Forelimb muscle (tissue), 1 donor: ENCODE data around the gene FAM83F. TPM values are rescaled to one million over a fixed set of nuclear protein-coding genes. Genes with fewer than 3 reads are reported as not detected.

Experiments
- DNase-seq: peaks from one replicate; pipeline ENCODE4 v3.0.0-alpha.2; 2013; ENCODE audit warnings: low read depth
- polyA plus RNA-seq: library from polyadenylated mRNA; unstranded; fragments of 120-200 nt; gene quantifications from one replicate; pipeline ENCODE4 v1.2.1, GENCODE V29; 2013; ENCODE audit not compliant: insufficient read length

The FAM83F gene
- polyA plus RNA-seq, 1 donor, result 0.09 TPM

DNA sequence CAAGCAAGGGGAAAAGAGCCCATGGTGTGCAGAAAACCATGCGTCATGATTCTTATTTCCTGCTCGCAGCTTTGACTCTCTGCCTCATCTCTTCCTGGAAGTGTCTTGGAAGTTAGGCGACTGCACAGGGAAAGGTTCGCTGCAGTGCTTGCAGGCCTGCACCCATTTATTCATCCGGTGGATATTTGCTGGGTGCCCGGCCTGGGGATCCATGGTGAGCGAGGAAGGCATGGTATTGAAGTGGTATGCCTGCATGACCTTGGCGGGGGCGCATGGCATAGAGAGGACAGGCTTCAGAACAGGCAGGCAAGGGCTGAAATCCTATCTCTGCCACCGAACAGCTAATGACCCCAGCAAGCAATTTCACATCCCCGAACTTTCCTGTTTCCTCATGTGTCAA is 40.6 kb downstream of the FAM83F start:
- DNase-seq, result no peak

DNA sequence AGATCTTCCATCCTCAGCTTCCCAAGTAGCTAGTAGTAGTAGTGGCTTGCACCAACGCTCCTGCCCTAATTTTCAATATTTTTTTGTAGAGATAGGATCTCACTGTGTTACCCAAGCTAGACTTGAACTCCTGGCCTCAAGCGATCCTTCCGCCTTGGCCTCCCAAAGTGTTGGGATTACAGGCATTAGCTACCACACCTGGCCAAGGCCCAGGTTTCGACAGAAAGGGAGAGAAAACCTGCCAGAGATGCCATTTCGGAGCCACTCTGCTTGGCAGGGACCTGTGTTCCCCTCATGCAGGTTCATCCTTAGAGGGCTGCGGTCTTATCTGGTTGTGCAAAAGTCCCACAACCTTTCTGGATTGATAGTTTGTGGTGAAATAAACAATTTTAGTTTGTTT is 41.4 kb downstream of the FAM83F start:
- DNase-seq, result no peak

DNA sequence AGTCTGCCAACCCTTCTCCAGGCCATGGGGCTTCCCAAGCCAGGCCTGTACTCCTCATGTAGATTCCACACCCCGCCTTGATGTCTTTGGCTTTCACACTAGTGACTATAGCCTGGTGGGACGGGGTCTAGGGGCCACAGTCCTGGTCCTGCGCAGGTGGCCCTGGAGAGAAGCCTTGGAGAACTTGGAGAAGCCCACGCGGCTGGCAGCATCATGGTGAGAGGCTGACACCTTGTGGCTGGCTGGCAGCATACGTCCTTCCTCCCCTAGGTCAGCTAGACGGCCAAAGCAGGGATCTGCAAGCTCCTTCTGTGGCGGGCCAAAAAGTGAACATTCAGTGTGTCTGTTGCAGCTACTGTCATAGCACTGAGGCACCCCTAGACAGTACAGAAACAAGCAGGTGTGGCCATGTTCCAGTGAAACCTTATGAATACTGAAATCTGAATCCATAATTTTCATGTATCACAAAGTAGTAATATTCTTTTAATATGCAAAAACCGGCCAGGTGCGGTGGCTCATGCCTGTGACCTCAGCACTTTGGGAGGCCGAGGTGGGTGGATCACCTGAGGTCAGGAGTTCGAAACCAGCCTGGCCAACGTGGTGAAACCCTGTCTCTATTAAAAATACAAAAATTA is 42.0 kb downstream of the FAM83F start:
- no peak for DNase-seq

DNA sequence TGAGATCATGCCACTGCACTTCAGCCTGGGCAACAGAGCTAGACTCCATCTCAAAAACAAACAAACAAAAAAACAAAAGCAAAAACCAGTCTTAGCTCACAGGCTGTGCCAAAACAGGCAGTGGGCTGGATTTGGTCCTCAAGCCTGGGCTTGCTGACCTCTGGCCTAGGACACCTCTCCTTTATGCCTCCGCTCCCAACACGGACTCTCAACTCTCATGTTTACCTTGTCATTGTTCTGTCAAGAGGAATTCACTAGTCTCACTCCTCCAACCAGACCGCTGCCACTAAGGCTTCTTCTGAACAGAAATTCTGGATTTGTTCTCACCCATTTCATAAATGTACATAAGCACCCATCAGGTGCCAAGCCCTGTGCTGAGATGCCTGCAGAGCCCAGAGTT is 42.6 kb downstream of the FAM83F start:
- DNase-seq, result no peak

DNA sequence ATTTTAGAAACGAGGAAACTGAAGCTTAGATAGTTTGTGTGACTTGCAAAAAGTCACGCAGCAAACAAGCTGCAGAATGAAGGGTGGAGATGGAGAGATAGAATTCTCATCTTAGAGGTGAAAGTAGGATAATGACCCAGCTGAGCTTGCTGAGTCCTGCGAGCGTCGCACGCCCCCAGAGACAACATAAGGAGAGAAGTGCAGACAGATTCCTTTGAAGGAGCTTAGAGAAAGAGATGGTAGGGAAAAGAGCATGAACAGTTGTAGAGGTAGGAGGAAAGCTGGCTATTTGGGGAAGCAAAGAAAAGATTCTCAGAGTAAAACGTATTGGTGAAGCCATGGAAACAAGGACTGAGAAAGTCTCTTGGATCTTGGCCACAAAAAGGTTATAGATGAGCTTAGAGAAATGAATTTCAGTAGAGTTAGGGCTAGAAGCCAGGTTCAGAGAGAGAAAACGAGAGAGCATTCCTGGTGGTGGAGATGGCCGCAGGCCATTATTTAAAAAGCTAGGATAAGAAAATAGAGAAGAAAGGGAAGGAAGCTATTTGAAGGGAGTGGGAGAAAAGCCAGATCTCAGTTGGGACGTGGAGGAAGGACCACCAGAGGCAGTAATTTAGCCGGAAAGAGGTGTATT is 44.8 kb downstream of the FAM83F start:
- peak; percentile 43 for DNase-seq

DNA sequence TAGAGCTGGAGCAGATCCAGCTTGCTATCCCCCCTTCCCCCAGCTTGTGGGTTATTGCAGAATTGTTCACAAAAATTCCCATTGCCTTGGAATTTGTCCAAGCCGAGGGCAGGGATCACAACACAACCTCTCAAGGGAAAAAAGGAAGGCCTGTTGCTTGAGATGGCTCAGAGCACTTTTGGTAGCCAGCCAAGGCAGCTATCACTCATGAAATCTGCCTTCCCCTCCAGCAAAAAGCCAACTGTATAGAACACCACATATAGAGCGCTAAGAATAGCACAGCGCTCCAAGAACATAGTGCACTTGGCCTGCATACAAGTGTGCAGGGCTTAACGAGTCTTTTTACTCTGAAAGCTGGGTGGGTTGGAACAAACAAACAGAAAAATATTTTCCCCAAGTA is 46.2 kb downstream of the FAM83F start:
- DNase-seq, result peak; percentile 82

DNA sequence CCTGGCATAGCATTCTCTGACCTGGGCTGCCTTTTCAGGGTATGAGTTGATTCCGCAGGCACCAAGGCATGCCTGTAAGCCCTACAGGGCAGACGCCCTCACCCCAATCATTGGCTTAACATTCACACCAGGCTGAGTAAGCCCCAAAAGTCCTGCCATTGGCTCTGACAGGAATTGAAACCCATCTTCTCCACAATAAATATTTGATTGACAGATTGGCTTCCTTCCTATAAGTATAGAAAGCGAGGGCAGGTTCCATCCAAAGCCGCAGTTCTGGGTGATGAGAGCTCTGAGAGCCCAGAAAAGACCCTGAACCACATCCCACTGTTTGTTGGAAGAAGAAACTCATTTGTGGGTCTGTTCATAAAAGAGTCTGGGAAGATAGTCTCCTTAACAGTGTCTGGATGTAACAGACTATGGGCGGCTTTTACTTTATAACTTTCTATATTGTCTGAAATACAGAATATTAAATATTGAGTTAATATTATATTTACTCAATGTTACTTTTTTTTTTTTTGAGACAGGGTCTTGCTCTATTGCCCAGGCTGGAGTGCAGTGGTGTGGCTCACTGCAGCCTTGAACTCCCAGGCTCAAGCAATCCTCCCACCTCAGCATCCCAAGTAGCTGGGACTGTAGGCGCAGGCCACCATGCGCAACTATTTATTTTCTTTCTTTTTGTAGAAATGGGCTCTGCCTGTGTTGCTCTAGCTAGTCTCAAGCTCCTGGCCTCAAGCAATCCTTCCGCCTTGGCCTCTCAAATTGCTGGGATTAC is 46.8 kb downstream of the FAM83F start:
- DNase-seq, result no peak

DNA sequence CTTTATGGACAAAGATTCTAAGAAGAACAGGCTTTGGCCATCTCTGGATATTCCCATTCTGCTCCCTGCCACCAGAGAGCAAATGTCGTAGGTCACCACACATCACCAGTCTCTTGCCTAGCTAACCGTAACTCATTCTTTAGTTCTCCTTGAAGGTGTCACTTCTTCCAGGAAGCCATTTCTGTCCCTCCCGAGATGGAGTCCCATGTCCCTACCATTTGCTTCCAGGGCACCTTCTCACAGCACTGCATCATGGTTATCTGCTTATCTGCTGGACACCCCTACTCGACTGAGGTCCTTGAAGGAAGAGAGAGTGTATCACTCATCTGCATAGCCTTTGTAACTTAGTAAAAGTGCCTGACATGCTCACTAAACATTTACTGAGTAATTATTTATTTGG is 47.6 kb downstream of the FAM83F start:
- DNase-seq, result no peak

DNA sequence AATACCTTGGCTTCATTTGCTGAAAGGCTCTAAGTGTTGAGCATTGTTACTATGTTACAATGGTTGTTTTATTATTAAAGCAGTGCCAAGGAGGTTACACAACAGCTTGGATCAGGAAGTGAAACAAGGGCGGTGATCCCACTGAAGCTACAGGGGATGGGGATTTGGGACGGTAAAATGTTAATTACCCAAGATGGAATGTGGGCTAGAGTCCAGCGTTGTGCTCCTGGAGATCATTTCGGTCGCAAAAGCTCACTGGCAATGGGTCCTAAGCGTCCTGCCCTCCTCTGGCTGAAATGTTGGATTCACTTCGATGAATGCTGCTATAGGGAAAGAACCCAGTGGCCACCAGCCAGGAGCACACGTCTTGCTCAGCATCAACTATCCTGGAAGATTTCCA is 48.3 kb downstream of the FAM83F start:
- no peak for DNase-seq

DNA sequence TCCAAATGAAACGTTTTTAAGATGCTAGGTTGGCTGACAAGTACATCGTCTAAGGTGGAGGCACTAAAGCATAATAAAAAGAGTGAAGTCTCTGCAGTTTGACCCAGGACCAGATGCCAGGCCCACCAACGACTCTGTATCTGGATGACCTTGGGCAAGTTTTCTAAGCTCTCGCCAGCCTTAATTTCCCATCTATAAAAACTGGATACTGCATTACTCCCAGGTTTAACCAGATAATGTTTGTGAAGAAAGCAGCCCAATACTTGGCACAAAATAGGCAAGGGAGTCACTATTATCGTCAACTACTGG is 49.0 kb downstream of the FAM83F start:
- DNase-seq, result no peak

DNA sequence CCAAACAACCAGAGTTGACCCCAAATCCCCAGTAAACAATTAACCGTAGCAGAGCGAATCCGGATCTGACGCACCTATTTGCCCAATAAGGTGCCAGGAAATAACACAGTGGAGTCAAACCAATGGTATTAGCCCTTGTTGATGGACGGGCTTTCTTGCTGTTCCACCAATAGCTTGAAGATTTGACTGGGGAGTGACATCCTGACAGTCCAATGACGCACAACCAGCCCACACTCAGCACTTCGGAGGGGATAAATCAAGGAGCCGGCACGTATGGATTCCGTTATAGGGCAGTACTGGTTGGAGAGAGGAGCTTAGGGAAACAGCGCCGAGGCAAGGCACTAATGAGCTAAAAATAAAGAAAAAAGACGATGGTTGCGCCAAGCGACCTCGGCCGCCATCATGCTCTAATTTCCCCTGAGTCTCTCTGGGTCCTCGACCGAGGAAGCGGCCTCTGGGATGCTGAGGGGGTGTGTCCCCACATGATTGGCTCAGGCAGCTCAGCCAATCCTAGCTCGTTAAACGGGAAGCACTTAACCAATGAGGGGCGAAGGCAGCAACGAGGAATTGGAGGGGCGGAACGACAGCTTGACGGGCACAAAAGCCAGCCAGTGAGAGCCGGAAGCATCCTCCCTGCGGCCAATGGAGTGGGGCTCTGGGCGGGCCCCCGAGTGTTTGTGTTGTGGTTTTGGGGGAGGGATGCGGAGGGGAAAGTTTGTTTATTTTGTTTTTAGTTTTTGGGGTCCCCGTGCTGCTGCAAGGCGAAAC is 49.5 kb downstream of the FAM83F start:
- DNase-seq, result peak; percentile 99

DNA sequence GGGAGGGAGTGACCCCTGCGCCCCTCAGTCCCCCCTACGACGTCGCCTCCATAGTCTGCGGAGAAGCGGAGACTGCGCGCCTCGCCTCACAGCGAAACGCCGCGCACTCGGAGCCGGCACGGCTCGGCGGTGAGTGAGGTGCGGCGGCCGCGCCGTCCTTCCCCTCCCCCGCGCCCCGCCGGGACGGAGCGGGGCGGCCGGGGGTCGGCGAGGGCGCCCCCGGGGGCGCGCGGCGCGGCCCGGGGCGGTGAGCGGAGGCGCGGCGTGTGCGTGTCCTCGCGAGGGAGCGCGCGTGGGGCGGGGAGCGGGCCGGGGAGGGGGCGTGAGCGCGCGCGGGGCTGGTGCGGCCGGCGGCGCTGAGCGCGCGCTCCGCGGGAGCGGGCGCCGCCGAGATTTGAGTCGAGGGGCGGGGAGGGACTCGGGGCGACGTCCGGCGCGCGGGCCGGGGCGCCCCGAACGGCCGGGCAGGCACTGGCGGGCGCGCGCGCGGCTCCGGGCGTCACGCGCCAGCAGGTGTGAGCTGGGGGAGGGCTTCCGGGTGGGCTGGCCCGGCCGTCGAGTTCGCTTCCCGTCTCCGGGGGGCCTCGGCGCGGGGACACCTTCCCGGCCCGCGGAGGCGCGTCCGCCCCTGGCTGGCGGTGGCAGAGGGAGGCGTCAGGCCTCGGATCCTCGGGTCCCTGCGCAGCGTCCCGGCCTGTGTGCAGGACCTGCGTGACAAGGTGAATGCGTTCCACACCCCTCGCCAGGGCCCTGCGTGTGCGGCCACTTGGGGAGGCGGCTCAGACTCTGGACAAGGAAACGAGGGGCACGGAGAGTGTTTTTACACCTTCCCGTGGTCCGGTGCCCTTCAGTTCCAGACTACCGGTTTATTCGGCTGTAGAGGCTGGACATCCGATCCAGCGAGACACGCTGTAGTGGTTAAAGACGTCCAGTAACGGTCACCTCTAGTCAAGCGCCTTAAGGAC is 50.4 kb downstream of the FAM83F start:
- no peak for DNase-seq

DNA sequence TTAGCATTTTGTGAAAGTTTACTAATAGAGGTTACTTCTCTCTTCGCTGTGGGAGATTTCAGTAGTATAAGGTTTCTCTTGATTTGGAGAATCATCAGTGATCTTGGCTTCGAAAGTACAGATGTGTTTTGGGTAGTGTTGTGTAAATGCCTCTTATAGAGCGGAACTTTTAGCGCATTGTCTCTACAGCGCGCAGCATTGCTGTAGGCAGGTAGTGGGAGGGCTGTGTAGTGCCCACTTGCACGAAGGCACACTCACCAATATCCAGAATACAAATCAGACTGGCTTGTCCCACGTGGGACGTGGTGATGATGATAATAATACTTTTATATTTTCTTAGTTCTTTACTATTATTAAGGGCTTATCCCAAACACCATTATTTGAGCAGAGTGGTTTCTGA is 51.4 kb downstream of the FAM83F start:
- DNase-seq, result no peak

DNA sequence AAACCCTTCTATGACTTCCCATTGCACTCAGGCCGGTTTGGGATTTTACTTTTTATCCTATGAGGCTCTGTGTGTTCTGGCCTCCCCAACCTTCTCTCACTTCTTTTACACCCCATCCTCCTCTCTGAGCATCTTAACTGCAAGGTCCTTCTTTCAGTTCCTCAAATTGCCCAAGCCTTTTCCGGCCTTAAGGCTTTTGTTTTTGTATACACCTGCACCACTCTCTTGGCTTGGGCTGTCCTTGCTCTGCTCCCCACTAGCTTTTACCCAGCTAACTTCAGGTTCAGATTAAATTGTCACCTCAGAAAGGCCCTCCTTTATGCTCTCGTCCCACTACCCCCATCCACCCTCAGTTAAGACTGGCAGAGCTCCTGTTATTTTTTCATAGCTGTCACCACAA is 55.5 kb downstream of the FAM83F start:
- no peak for DNase-seq

DNA sequence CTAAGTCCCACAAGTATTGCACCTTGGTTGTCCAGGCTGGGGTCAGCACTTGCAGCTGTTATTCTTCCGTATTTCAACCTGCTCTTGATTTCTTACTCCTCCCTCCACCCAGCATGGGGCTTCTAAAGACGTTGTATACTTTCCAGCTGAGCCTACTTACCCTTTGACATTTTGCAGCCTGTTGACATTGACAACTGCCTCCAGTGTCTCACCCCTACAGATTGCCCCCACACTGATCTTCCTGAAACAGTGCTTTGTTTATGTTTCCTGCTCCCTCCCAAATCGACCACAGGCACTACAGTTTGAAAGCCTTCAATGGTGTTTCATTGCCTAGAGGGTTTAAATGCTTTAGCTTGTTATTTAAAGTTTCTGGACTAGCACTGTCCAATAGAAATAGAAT is 56.6 kb downstream of the FAM83F start:
- DNase-seq, result no peak

DNA sequence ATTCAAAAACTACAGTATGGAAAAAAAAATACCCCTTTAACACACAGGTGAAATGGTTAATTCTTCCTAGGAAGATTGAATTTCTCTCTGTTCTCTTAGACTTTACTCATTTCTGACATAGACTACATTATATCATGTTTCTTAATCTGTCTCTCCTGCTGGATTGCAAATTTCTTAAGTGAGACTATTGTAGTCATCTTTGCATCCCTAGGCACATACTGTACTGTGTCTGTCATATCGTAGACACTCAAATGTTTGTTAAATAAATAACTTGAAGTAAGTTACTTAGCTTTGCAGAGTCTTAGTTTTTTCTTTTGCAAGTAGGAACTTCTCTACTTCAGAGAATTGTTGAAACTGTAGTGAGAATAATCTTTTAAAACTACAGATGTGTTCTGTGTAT is 58.7 kb downstream of the FAM83F start:
- no peak for DNase-seq

DNA sequence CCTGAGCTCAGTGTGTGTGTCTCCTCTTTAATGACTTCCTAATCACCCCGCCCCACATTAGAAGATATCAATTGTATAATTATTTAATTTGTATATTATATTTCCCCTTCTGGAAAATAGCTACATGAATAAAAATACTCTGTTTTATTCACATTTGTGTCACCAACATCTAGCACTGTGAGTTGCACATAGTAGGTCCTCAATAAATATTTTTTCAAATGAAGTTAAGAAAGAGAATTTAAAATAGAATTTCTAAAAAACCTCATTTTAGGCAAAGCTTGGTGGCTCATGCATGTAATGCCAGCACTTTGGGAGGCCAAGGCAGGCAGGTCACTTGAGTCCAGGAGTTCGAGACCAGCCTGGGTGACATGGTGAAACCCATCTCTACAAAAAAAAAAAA is 59.7 kb downstream of the FAM83F start:
- DNase-seq, result no peak

DNA sequence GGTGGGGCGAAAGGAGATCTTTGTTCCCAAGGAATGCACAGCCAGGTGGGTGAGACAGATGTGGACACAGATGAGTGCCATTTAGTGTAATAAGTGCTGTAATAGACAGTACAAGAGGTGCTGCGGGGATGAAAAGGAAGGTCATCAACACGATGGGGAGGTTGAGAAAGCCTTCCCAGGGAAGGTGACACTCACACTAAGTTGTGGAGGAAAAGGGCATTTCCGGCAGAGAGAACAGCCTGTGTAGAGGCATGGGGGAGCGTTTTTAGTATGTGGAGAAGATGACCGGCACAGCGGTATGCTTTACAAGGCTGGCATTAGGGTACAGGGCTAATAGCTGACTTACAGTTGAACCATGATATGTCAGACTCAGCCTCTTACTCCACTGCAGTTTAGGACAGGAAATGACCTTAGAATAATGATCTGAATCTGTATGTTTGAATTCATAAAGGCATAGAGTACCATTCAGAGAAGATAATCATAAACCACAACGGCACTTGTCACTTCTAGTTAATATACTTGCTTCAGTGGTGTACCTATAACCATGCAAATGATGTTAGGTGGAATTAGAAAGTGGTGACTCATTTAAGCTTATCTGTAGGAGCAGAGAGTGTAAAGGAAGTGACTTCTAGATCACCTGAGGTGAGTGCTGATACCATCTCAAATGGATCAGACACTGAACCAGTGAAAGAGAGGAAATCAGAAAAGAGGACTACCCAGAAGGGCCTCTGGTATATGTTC is 60.6 kb downstream of the FAM83F start:
- no peak for DNase-seq

DNA sequence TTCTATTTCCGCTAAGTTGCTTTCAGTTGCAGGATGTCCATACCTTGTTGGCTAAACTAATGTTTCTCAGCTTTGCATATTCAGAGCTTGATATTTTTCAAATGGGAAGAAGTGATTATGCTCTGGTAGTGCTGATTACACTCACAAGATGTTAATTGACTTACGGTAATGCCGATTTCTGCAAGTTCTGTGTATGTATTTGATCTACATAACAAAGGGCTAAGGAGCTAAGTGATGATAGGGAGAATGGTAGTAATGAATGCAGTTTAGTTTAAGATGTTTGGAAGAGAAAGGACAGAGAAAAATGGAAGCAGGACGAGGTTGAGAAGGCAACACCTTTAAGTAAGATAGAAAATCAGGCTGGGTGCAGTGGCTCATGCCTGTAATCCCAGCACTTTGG is 61.4 kb downstream of the FAM83F start:
- no peak for DNase-seq

DNA sequence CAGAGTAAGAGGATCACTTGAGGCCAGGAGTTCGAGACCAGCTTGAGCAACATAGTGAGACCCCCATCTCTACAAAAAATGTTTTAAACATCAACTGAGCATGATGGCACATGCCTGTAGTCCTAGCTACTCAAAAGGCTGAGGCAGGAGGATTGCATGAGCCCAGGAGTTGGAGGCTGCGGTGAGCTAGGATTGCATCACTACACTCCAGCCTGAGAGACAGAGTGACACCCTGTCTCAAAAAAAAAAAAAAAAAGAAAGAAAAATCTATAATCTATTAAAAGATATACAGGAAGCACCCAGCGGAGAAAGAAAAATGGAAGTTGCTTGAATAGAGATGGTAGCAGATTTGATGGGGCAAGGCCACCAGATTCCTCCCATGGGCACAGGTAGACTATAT is 61.8 kb downstream of the FAM83F start:
- DNase-seq, result no peak

DNA sequence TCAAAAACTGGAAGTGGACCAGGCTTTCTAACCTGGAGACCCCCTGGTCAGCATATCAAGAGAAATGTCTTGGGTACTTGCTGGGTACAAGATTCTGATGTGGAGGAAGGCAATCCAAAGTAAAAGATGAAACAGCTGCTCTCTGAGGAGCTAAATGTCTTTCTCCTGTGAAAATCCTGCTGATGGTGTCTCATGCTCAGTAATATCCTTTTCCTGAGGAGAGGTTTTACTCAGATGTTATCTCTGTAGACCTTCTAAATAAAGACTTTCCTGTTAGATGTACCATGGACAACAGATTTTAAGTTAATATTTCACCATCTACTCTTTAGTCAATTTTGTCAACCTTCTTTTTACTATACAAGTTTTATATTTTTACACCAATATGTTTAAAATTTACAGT is 62.9 kb downstream of the FAM83F start:
- DNase-seq, result no peak
